ENCODE data around the gene NKIRAS2.

DNA sequence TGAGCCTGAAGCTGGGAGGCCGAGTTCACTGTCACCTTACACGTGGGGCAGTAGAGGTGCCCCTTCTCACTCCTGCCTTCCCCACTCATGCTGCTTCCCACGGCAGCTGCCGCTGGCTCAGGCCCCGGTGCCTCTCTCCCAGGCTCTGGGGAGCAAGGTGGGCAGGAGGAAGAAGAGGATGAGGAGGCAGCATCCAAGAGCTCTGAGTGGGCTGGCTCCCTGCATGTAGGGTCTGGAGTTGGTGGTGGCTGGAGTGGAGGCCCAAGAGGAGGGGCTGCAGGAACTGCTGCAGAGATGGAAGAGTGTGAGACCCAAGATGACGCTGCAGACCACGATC, 8.9 kb downstream of the NKIRAS2 start:
- no peak for TF ChIP-seq CTCF (IDR thresholded peaks at IDR 0.05)
- no peak for TF ChIP-seq POLR2A (IDR thresholded peaks at IDR 0.05)
